Type B pancreatic cell (in vitro differentiated cells): ENCODE results near the gene TNF. TPM values are rescaled to one million over a fixed set of nuclear protein-coding genes. Genes with fewer than 3 reads are reported as not detected.

Experiments
- DNase-seq: peaks from one replicate; pipeline ENCODE4 v3.0.0; 2021; ENCODE audit warnings: mixed read lengths; ENCODE audit not compliant: unreplicated experiment; ENCODE audit errors: extremely low spot score
- H3K27ac Mint-ChIP-seq: 2 replicates; pipeline ENCODE4 v1.8.0; 2021; ENCODE audit warnings: mild to moderate bottlenecking, mixed read lengths
- H3K27me3 Mint-ChIP-seq: 2 replicates; pipeline ENCODE4 v1.8.0; 2021; ENCODE audit warnings: mixed read lengths
- H3K36me3 Mint-ChIP-seq: 2 replicates; pipeline ENCODE4 v1.8.0; 2021; ENCODE audit warnings: mixed read lengths
- H3K4me1 Mint-ChIP-seq: one replicate; pipeline ENCODE4 v1.8.0; 2021; ENCODE audit warnings: mixed read lengths; ENCODE audit not compliant: unreplicated experiment
- H3K4me3 Mint-ChIP-seq: 2 replicates; pipeline ENCODE4 v1.8.0; 2021; ENCODE audit warnings: mild to moderate bottlenecking, mixed read lengths
- H3K9me3 Mint-ChIP-seq: 2 replicates; pipeline ENCODE4 v1.8.0; 2021; ENCODE audit warnings: mixed read lengths
- total RNA-seq: library from RNA; stranded (reverse); gene quantifications from 2 replicates; pipeline ENCODE4 v1.2.1, GENCODE V29; 2021; ENCODE audit warnings: low replicate concordance
- TF ChIP-seq, protein P1 (sequence below): fragments of 200-600 bp; sonication (generic); conservative IDR thresholded peaks from 2 replicates; pipeline ENCODE4 v1.5.0; 2021; ENCODE audit warnings: antibody characterized with exemption, mild to moderate bottlenecking

The TNF gene
- total RNA-seq, 1 donor from 2014 or later: not detected

DNA sequence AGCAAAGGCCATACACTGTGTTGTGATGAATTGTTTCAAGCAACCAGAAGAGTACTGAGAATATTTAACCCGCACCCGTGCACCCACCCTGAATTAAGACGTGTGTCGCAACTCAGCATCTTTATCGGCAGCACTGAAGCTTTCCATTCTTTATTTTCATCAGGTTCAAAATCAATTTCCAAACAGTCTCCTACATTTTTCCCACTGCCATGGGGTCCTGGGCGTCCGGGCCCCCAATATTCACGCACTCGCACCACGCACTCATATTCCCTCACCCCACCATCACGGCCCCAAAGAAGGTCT, 5.0 kb downstream of the TNF start:
- no peak overlapping the region for H3K27ac Mint-ChIP-seq
- peaks cover 9% of the 10 kb centered on the region for H3K4me1 Mint-ChIP-seq
- H3K4me3 Mint-ChIP-seq: peak overlapping the region; percentile 96
- peaks cover 35% of the 10 kb centered on the region for H3K27me3 Mint-ChIP-seq
- no peaks in the 10 kb centered on the region for H3K36me3 Mint-ChIP-seq
- no peaks in the 10 kb centered on the region for H3K9me3 Mint-ChIP-seq
- TF ChIP-seq, protein P1, sequence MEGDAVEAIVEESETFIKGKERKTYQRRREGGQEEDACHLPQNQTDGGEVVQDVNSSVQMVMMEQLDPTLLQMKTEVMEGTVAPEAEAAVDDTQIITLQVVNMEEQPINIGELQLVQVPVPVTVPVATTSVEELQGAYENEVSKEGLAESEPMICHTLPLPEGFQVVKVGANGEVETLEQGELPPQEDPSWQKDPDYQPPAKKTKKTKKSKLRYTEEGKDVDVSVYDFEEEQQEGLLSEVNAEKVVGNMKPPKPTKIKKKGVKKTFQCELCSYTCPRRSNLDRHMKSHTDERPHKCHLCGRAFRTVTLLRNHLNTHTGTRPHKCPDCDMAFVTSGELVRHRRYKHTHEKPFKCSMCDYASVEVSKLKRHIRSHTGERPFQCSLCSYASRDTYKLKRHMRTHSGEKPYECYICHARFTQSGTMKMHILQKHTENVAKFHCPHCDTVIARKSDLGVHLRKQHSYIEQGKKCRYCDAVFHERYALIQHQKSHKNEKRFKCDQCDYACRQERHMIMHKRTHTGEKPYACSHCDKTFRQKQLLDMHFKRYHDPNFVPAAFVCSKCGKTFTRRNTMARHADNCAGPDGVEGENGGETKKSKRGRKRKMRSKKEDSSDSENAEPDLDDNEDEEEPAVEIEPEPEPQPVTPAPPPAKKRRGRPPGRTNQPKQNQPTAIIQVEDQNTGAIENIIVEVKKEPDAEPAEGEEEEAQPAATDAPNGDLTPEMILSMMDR: no peak
- no peak for DNase-seq

DNA sequence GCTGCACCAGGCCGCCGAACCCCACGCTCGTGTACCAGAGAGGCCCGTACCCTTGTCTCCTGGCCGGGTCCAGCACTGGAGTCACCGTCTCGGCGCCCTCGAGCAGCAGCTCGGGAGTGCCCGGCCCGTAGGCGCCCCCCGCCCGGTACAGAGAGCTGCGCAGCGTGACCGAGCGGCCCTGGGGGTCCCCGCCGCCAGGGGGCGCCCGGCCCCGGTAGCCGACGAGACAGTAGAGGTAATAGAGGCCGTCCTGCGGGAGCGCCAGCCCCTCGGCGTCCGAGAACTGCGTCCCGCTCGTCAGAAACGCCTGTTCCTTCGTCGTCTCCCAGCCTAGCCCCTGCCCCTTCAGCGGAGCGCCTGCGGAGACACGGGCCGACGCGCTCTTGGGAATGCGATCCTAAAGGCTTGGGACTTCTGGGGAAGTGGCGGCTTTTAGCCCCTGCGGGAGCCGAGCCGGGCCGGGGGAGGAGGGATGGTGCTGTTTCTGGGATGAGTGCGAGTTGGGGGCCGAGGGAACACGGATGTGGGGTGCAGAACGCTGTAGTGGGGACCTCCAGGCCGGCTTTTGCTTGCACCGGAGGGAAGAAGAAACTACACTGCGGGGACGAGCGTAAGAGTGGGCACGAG, 5.6 kb downstream of the TNF start:
- Mint-ChIP-seq H3K27me3 (peaks cover 35% of the 10 kb centered on the region), H3K9me3 (no peaks in the 10 kb centered on the region), H3K27ac (peak overlapping the region; percentile 87), H3K4me3 (peak overlapping the region; percentile 96), H3K36me3 (no peaks in the 10 kb centered on the region), H3K4me1 (peaks cover 9% of the 10 kb centered on the region)
- peak; percentile 94 for DNase-seq
- TF ChIP-seq, protein P1: peak; percentile 100

DNA sequence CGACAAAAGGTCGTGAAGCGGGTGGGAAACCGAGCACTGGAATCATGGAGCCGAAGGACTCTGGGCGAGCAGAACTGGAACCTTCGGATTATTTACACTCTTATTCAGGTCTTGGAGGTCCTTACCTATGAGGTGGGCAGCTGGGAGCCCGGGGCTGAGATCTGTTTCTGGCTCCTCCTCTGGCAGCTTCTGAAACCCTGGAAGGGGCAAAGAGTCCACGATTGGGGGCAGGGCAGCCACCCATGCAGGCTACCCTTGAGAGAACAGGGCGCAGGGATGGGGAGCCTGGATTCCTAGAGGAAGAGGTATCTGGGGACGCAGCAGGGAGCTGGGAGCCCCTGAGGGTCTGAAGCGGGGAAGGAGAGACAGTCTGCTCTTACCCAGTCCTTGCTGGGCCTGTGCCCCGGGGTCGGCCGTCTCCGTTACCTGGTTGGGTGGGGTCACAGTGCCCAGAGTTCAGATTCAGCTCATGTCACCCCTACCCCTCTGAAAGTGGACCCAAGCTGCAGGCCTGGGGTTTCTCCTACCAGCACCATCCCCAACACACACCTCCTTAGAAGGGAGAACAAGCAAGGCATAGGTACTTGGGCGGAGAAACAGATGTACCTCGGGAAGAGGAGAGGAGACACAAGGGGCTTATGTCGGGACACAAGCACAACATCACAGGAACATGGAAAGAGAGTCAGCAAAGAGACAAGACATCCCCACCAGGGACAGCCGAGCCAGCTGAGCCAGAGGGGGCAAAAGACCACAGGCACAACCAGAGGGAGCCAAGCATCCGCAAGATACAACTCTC, 6.3 kb downstream of the TNF start:
- Mint-ChIP-seq H3K27ac (peak overlapping the region; percentile 87), H3K9me3 (no peaks in the 10 kb centered on the region), H3K4me3 (peak overlapping the region; percentile 96), H3K4me1 (peaks cover 9% of the 10 kb centered on the region), H3K27me3 (peaks cover 28% of the 10 kb centered on the region), H3K36me3 (no peaks in the 10 kb centered on the region)
- TF ChIP-seq, protein P1: no peak
- DNase-seq: no peak

DNA sequence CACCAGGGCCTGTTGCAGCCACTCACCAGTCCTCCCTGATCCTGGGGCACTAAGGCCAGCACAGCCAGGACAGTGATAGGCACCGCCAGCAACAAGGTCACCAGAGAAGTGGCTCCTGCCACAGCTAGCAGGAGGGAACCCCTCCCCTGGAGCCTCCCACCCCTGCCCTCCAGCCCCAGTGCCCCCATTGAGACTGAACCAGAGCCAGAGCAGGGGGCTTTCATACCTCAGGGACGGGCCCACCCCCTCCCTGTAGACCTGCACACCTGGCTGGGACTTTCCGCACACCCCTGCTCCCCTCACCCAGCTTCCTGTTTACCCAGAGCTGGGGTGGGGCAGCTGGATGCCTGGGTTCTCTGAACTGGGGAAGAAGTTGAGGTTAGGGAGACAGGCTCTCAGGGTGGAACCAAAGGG, 6.9 kb downstream of the TNF start, which contains the start of gene LTB:
Gene LTB, minus strand, starts transcription at position 195 of the 414 bp plus-strand sequence. Its CDS starts 7 bp downstream, at position 188.
- DNase-seq: no peak
- Mint-ChIP-seq H3K27me3 (peaks cover 29% of the 10 kb centered on the region), H3K27ac (peak within 1 kb of the TSS; percentile 87), H3K36me3 (no peaks in the 10 kb centered on the region), H3K4me3 (peak within 1 kb of the TSS; percentile 96), H3K9me3 (no peaks in the 10 kb centered on the region), H3K4me1 (peaks cover 9% of the 10 kb centered on the region)
- TF ChIP-seq, protein P1: no peak

DNA sequence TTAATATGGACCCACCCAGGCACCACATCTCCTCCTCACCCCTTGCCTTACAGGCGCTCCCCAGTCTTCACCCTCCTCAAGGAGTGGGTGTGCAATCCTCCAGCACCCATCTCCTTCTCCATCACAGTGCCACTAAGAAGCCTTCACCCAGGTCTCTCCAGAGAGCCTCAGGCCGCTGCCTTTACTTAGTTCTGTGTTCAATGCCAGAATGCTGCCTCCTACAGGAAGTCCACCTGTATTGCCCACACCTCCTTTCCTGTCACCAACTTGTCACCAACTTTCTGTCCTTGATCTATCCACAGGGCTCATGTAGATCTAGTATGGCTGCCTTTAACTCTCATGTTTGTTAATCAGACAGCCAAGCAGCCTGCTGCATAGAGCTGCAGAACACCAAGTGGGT, 10.1 kb downstream of the TNF start:
- Mint-ChIP-seq H3K4me1 (peaks cover 7% of the 10 kb centered on the region), H3K4me3 (no peak overlapping the region), H3K27me3 (peaks cover 35% of the 10 kb centered on the region), H3K36me3 (no peaks in the 10 kb centered on the region), H3K27ac (no peak overlapping the region), H3K9me3 (no peaks in the 10 kb centered on the region)
- TF ChIP-seq, protein P1: peak; percentile 63
- DNase-seq: no peak
